ENCODE measurements around the gene MLLT6. TPM values are rescaled to one million over a fixed set of nuclear protein-coding genes. Genes with fewer than 3 reads are reported as not detected.

The MLLT6 gene
- total and polyA plus RNA-seq, 12 donors = 17.3 to 104 (median 67.5) TPM

- no peaks in the 10 kb centered on the region for H3K9me3 ChIP-seq
- WGBS, 2 donors = 0% methylated on average over 76 to 81 of the region's 81 CpGs
- intact Hi-C loops (cut with DNase I) = loop anchor here in 2 of 10 donors (2.0 to 5.0 kb wide), 2 partner anchors 45 to 50 kb away; partner anchors contain the start of genes PCGF2 (in 1 of the 2) and PSMB3 (in 1 of the 2)
- peaks cover 0 to 5% (median 0%) of the 10 kb centered on the region in 9 donors for H3K36me3 ChIP-seq
- peak; percentile 66 to 78 (median 72) for ATAC-seq
- H3K27ac ChIP-seq = peak overlapping the region; percentile 72 to 100 (median 98)
- peak; percentile 90 to 91 for DNase-seq
- no peaks in the 10 kb centered on the region for H3K27me3 ChIP-seq
- TF ChIP-seq CTCF (IDR thresholded peaks at IDR 0.05) = no peak
- peaks cover 8 to 66% (median 31%) of the 10 kb centered on the region in 9 donors for H3K4me1 ChIP-seq
- peak overlapping the region; percentile 60 to 96 (median 90) for H3K4me3 ChIP-seq
Observed at GRCh38 chr17:38702166-38702915, 2.7 kb upstream of the MLLT6 start.

- WGBS, 2 donors = 4 to 5% methylated on average over 55 of the region's 55 CpGs
- no peak for TF ChIP-seq CTCF (IDR thresholded peaks at IDR 0.05)
- intact Hi-C loops (cut with DNase I) = loop anchor here in 2 of 10 donors (2.0 to 5.0 kb wide), 2 partner anchors 44 to 50 kb away; partner anchors contain the start of genes PCGF2 (in 1 of the 2) and PSMB3 (in 1 of the 2)
- DNase-seq (peak in 1 of 2 donors; percentile 33), ATAC-seq (peak in 5 of 8 donors; percentile 0 to 2 (median 0))
- H3K4me1 ChIP-seq = peaks cover 8 to 73% (median 31%) of the 10 kb centered on the region in 9 donors
- no peaks in the 10 kb centered on the region for H3K9me3 ChIP-seq
- peak overlapping the region; percentile 60 to 96 (median 90) for H3K4me3 ChIP-seq
- no peaks in the 10 kb centered on the region for H3K27me3 ChIP-seq
- peak overlapping the region; percentile 92 to 100 (median 98) for H3K27ac ChIP-seq
- H3K36me3 ChIP-seq = peaks cover 0 to 13% (median 0%) of the 10 kb centered on the region in 9 donors
Observed at GRCh38 chr17:38702916-38703741, 1.9 kb upstream of the MLLT6 start.

- Histone ChIP-seq H3K9me3 (no peaks in the 10 kb centered on the region), H3K4me3 (peak overlapping the region; percentile 60 to 96 (median 90)), H3K27ac (peak overlapping the region; percentile 92 to 100 (median 98)), H3K36me3 (peaks cover 0 to 21% (median 4%) of the 10 kb centered on the region in 9 donors), H3K27me3 (no peaks in the 10 kb centered on the region), H3K4me1 (peaks cover 8 to 69% (median 31%) of the 10 kb centered on the region in 9 donors)
- intact Hi-C loops (cut with DNase I) = loop anchor here in 2 of 10 donors (2.0 to 5.0 kb wide), 3 partner anchors 27 to 49 kb away; partner anchors contain the start of genes CISD3 (in 1 of the 2), PCGF2 (in 1 of the 2) and PSMB3 (in 1 of the 2)
- TF ChIP-seq CTCF (IDR thresholded peaks at IDR 0.05) = no peak
- DNase-seq = peak; percentile 80 to 82
- peak; percentile 30 to 65 (median 48) for ATAC-seq
- 0 to 1% methylated on average over 44 to 50 of the region's 50 CpGs for WGBS, 2 donors
Observed at GRCh38 chr17:38703742-38704605, 1.1 kb upstream of the MLLT6 start.

Data from heart right ventricle (tissue), 16 donors.